HK-2 (cell line): ENCODE data around the gene TYK2.

Experiments
- DNase-seq: peaks from one replicate; pipeline ENCODE4 v3.0.0-alpha.2; 2018; ENCODE audit not compliant: unreplicated experiment

The TYK2 gene

GRCh38 chr19:10334588-10335351 is 45.6 kb downstream of the TYK2 start:
- peak; percentile 96 for DNase-seq

DNA sequence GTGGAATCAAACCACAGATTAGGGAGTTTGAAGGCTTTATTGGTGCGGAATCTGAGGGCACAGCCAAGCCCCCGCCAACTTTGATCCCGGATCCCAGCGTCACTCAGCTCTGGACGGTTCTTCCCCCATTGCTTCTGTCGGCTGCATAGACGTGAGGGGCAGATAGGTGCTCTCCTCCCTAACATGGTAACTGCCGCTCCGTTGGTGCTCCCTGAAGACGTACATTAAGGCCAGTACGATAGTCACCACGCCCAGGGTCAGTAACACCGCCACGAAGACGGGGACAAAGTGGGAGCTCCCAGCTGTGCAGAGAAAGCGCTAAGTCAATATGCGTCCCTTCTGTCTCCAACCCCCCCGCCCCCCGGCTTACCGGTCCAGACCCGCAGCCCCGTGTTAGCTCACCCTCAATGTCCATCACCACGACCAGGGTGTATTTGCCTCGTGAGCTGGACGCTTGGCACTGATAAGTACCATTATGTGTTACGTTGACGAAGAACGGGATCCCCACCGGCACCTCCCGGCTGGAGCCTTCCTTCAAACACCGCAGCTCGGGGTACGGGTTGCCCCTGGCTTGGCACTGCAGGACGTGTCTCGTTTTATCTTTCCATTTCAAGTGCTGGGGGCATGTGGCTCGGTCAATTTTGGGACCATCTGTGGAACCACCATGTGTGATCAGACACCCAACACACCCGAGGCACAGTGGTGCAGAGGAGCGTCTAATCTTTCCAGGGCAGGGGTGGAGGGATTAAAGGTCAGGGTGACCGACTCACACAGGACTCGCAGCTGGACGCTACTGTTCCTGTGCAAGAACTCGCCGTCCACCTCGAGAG is 46.4 kb downstream of the TYK2 start:
- DNase-seq = no peak

- peak; percentile 97 for DNase-seq
Measured at GRCh38 chr19:10332965-10333757, 47.2 kb downstream of the TYK2 start, which contains the start of gene RAVER1. Gene RAVER1, minus strand, starts transcription at chr19:10333529. Its CDS starts 22 bp downstream, at chr19:10333507.

GRCh38 chr19:10332158-10332964 is 48.0 kb downstream of the TYK2 start:
- no peak for DNase-seq

- no peak for DNase-seq
Measured at GRCh38 chr19:10329555-10329954, 50.8 kb downstream of the TYK2 start.

GRCh38 chr19:10328558-10329429 is 51.6 kb downstream of the TYK2 start:
- no peak for DNase-seq

DNA sequence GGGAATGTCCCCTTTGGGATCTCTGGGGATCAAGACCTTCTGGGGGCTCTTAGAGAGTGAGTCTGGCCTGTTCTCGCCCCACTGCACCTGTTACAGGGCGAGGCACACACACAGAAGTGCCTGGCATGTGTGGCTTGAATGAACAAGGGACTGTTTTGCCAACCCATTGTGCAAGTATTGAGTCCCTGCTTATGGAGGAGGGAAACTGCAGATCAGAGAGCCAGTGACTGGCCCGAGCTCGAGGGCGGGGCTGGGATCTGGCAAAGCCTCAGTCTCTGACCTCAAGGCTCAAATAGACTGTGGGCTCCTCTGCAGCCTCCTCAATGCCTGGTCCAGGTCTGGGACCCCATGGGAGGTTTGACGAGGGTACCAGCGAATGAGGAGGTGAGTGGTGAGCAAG is 52.6 kb downstream of the TYK2 start:
- DNase-seq = no peak

GRCh38 chr19:10325732-10326131 is 54.6 kb downstream of the TYK2 start:
- DNase-seq = no peak

DNA sequence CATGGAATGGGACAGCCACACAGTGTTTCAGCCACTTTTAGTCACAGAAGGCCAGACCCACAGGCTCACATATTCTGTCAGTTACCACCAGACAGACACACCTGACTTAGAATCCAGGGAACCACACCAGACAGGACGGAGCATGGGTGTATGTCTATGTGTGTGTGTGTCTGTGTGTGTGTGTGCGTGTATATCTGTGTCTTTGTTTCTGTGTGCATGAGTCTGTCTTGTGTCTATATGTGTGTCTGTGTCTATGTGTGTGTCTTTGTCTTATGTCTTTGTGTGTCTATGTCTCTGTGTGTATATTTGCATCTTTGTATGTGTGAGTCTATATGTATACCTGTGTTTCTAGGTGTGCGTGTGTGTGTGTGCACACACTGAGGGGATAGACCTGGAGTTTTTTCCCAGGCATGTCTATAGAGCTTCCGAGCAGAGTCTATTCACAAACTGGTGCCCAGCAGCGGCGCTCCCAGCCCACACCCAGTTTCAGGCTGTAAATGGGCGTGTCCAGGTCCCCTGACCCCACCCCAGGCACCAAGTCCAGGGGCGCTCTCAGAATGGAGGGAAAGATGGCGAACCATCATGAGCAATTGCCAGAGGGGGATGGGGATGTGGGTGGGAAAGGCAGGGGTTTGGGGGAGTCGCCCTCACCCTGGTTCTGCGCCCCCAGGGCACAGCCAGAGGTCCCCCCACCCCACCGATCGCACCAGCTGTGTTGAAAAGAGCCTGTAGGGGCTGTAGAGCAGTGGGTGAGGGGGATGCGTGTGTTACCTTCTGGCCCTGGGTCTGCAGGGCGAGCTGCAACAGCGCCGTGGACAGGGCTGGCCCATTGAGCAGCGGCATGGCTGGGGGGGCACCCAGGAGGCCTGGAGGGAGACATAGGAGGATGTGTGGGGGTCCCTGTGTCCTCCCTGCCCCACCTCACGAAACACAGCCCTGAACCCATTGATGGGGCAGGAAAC is 58.2 kb downstream of the TYK2 start:
- DNase-seq = no peak

- DNase-seq = no peak
Measured at GRCh38 chr19:10321417-10321797, 59.0 kb downstream of the TYK2 start.

- DNase-seq = no peak
Measured at GRCh38 chr19:10320602-10321416, 59.6 kb downstream of the TYK2 start.

- DNase-seq = no peak
Measured at GRCh38 chr19:10318807-10319682, 61.3 kb downstream of the TYK2 start.

DNA sequence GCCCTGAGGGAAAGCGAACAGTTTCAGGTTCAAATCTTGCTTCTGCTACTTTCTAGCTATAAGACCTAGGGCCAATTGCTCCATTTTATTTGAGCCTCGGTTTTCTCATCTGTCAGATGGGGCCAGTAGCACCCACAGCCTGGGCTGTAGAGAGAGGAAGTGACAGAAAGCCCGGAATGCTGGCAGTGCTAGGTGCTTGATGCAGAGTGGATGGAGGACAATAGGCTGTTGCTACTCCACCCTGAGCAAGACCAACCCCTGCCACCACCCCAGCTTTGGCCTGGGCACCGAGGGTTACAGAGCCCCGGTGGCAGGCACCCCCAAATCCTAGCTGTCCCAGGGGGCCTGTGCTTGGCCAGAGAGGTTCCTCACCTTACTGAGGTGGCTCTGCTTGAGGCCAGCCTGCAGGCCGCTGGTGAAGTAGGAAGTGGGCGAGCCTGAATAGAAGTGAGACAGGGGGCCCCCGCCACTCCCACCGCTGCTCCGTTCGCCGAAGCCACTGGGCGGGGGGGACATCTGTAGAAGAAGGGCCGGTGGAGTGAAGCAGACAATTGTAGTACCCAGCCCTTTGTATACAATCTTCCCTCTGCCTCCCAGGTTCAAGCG is 62.4 kb downstream of the TYK2 start:
- no peak for DNase-seq

DNA sequence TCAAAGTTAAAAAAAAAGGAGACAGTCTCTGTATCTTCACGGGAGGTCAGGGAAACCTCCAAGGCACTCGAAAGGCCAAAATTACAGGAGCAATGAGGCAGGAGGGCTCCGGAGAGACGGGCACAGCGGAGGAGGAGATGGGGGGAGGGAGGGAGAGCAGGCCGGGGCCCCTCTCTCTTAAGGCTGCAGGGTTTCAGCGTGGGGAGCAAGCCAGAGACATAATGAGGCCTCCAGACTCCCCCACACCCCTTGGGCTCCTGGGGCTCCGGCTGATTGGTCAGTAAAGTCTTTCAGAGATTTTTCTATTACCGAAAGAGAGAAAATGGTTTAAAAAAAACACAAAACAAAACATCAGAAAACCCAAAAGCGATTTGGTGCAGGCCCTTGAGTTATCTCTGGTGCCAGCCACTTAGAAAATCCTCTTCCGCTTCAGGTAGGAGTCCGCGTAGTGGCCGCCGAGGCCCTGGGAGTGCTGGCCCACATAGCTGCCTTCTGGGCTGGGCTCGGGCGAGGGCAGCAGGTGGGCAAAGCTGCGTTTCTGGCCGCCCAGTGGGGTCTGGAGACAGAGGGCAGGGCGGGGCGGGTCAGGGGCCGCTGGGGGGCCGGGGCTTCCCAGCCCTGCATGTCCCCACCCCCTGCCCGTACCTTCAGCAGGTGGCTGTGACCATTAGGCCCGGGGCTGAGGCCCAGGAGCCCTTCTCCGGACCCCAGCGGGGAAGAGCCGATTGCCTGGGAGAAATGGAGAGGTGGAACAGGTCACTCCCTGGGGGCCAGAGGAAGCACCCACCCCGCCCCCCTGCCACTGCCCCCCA is 63.1 kb downstream of the TYK2 start:
- no peak for DNase-seq

DNA sequence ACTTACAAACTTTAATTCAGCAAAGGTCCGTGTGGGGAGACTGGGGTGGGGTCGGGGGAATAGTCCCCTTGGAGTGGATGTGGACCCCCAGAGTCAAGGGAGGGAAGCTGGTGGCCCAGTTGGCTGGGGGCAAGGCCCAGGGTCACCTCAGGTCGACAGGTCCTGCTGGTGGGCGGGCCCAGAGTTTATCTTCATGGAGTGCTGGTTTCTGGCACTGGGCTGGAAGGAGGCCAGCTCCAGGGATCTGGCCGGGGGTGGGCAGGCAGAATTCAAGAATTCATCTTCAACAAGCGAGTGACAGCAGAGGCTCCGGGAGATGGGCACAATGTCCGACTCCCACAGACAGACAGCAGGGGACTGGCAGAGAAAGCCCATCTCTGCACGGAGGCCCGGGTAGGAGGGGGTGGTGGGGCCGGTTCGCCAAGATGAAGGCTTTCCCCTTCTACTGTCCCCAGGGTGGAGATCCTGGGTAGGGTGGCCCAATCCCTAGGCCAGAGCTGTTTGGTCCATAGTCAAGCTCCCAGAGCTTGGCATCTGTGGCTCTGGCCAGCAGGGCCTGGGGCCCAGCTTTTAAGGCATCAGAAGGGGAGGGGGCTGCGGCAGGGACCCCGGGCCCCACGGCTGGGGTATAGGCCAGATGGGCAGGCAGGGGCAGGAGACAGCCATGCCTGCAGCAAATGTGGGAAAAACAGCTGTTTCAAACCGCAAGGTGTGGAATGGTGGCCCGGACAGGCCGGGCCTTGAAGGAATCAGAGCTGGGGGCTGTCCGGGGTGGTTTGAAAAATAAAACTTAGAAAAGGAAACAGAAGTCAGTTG is 63.9 kb downstream of the TYK2 start:
- DNase-seq = no peak
